Heart left ventricle (tissue), 13 donors: ENCODE results near the gene MPHOSPH10.

Experiments
- POLR2A ChIP-seq, 2 donors: fragments of 450-650 bp; IDR thresholded peaks; one replicate each; pipeline ENCODE4 v1.6.1; 2017; ENCODE audit warnings: antibody characterized with exemption in 2 of 2, mild to moderate bottlenecking in 2 of 2, moderate library complexity in 2 of 2
- TF ChIP-seq, protein P1 (sequence below), 12 donors: fragments of 200-600 bp; sonication (generic) in 4 of 12; IDR thresholded peaks; one replicate each; pipeline versions ENCODE4 v1.5.0 to v1.8.0; 2018 to 2022; ENCODE audit warnings: antibody characterized with exemption in 12 of 12, mild to moderate bottlenecking in 5 of 12
- donor health status: ischemic (EF 13 %, LVEDD 7.1; RV severe dilation, severe dysfunction).
- donor health status: DM: no; HTN: yes; CAD: no.
- donor health status: DM: no; HTN: no; CAD: no.
- donor health status: ischemic (EF 25% LVEDD 6.9; RV normal size, moderate dysfunction).
- donor health status: ischemic (EF 25% LVEDD 5.7; RV mildly dilated, moderate dysfunction).
- donor health status: ischemic (EF 35%, LVEDD 5.7; RV mildly dilated, moderate dysfunction).
- donor health status: nonischemic (EF 11% LVEDD 7.7; RV severe dilation, severe dysfunction).
- donor health status: DM: yes; HTN: yes; CAD: no.
- donor health status: PGD.
- donor health status: ischemic (EF 29% LVEDD 5.4; RV normal size, mild dysfunction).
- donor health status: nonischemic (EF 23%, LVEDD 6.1; RV moderate dilation, normal function).

DNA sequence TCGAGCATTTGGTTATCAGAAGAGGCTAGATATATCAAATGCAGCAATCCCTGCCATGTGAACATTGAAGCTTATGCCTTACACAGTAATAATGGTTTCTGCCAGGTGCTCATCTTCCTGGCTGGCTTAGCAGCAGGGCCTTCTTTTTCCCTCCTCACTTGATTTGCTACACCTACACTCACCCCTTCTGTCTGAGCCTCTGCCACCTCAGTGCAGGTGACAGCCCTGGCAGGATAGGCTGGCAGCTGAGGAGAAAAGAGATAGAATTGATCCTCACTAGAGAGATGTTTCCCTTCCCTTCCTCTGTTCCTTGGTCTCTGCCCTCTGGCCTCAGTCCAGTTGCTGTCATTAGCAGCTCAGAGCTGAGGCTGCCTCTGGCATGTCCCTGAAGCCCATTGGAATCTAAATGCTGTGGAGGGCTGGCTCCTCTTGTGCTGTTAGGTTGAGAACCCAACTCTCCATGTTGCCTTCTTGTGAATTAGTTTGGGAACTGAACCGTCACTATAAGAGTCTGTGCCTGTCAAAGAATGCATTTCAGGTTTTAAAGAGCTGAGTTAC, 18.2 kb downstream of the MPHOSPH10 start:
- TF ChIP-seq, protein P1, sequence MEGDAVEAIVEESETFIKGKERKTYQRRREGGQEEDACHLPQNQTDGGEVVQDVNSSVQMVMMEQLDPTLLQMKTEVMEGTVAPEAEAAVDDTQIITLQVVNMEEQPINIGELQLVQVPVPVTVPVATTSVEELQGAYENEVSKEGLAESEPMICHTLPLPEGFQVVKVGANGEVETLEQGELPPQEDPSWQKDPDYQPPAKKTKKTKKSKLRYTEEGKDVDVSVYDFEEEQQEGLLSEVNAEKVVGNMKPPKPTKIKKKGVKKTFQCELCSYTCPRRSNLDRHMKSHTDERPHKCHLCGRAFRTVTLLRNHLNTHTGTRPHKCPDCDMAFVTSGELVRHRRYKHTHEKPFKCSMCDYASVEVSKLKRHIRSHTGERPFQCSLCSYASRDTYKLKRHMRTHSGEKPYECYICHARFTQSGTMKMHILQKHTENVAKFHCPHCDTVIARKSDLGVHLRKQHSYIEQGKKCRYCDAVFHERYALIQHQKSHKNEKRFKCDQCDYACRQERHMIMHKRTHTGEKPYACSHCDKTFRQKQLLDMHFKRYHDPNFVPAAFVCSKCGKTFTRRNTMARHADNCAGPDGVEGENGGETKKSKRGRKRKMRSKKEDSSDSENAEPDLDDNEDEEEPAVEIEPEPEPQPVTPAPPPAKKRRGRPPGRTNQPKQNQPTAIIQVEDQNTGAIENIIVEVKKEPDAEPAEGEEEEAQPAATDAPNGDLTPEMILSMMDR (IDR thresholded peaks at IDR 0.05): no peak
- no peak for TF ChIP-seq POLR2A (IDR thresholded peaks at IDR 0.05)
